ENCODE data around the gene AHSP. TPM values are rescaled to one million over a fixed set of nuclear protein-coding genes. Genes with fewer than 3 reads are reported as not detected.

The AHSP gene
- total and polyA plus RNA-seq, 2 donors, result 2.0 to 43.8 TPM

GRCh38 chr16:31485571-31485970, 42.1 kb upstream of the AHSP start:
- H3K36me3 ChIP-seq (ENCODE audit: control insufficient read depth in 2 of 2, insufficient read depth in 2 of 2, low read length in 1 of 2), result peaks cover 0 to 7% of the 10 kb centered on the region in 2 donors
- H3K9me3 ChIP-seq (ENCODE audit: control insufficient read depth in 2 of 2, insufficient read depth in 1 of 2, low read length in 1 of 2), result no peaks in the 10 kb centered on the region
- no peak overlapping the region for H3K4me3 ChIP-seq (ENCODE audit: low read length in 2 of 2)
- no peak for DNase-seq (ENCODE audit: low read depth in 6 of 9, low spot score in 9 of 9)
- peaks cover 4 to 44% of the 10 kb centered on the region in 2 donors for H3K27me3 ChIP-seq (ENCODE audit: control insufficient read depth in 2 of 2, insufficient read depth in 1 of 2, low read length in 1 of 2)
- H3K4me1 ChIP-seq (ENCODE audit: control insufficient read depth in 2 of 2, insufficient read depth in 2 of 2, low read length in 2 of 2), result peaks cover 10 to 17% of the 10 kb centered on the region in 2 donors
- no peak overlapping the region for H3K27ac ChIP-seq (ENCODE audit: low read depth in 1 of 2, low read length in 1 of 2)
- WGBS, result 98% methylated on average over 17 of the region's 17 CpGs

- WGBS, result 98% methylated on average over 5 of the region's 5 CpGs
- Histone ChIP-seq H3K36me3 (ENCODE audit: control insufficient read depth in 2 of 2, insufficient read depth in 2 of 2, low read length in 1 of 2) (peaks cover 0 to 7% of the 10 kb centered on the region in 2 donors), H3K4me1 (ENCODE audit: control insufficient read depth in 2 of 2, insufficient read depth in 2 of 2, low read length in 2 of 2) (peaks cover 10 to 17% of the 10 kb centered on the region in 2 donors), H3K9me3 (ENCODE audit: control insufficient read depth in 2 of 2, insufficient read depth in 1 of 2, low read length in 1 of 2) (no peaks in the 10 kb centered on the region), H3K4me3 (ENCODE audit: low read length in 2 of 2) (no peak overlapping the region), H3K27ac (ENCODE audit: low read depth in 1 of 2, low read length in 1 of 2) (no peak overlapping the region), H3K27me3 (ENCODE audit: control insufficient read depth in 2 of 2, insufficient read depth in 1 of 2, low read length in 1 of 2) (peaks cover 4 to 44% of the 10 kb centered on the region in 2 donors)
- DNase-seq (ENCODE audit: low read depth in 6 of 9, low spot score in 9 of 9), result no peak
Measured at GRCh38 chr16:31486045-31486444, 41.7 kb upstream of the AHSP start.

- peaks cover 10 to 17% of the 10 kb centered on the region in 2 donors for H3K4me1 ChIP-seq (ENCODE audit: control insufficient read depth in 2 of 2, insufficient read depth in 2 of 2, low read length in 2 of 2)
- H3K36me3 ChIP-seq (ENCODE audit: control insufficient read depth in 2 of 2, insufficient read depth in 2 of 2, low read length in 1 of 2), result peaks cover 3 to 15% of the 10 kb centered on the region in 2 donors
- peak overlapping the region in 1 of 2 donors; percentile 33 for H3K27ac ChIP-seq (ENCODE audit: low read depth in 1 of 2, low read length in 1 of 2)
- peaks cover 4 to 44% of the 10 kb centered on the region in 2 donors for H3K27me3 ChIP-seq (ENCODE audit: control insufficient read depth in 2 of 2, insufficient read depth in 1 of 2, low read length in 1 of 2)
- DNase-seq (ENCODE audit: low read depth in 6 of 9, low spot score in 9 of 9), result peak in 1 of 9 donors; percentile 13
- WGBS, result 5% methylated on average over 48 of the region's 48 CpGs
- H3K4me3 ChIP-seq (ENCODE audit: low read length in 2 of 2), result peak overlapping the region; percentile 43 to 61
- H3K9me3 ChIP-seq (ENCODE audit: control insufficient read depth in 2 of 2, insufficient read depth in 1 of 2, low read length in 1 of 2), result no peaks in the 10 kb centered on the region
Measured at GRCh38 chr16:31487071-31487719, 40.5 kb upstream of the AHSP start.

- H3K36me3 ChIP-seq (ENCODE audit: control insufficient read depth in 2 of 2, insufficient read depth in 2 of 2, low read length in 1 of 2), result peaks cover 3 to 22% of the 10 kb centered on the region in 2 donors
- peaks cover 10 to 17% of the 10 kb centered on the region in 2 donors for H3K4me1 ChIP-seq (ENCODE audit: control insufficient read depth in 2 of 2, insufficient read depth in 2 of 2, low read length in 2 of 2)
- H3K4me3 ChIP-seq (ENCODE audit: low read length in 2 of 2), result peak overlapping the region; percentile 43 to 61
- DNase-seq (ENCODE audit: low read depth in 6 of 9, low spot score in 9 of 9), result peak in 7 of 9 donors; percentile 38 to 87 (median 67)
- H3K9me3 ChIP-seq (ENCODE audit: control insufficient read depth in 2 of 2, insufficient read depth in 1 of 2, low read length in 1 of 2), result no peaks in the 10 kb centered on the region
- peak overlapping the region in 1 of 2 donors; percentile 20 for H3K27ac ChIP-seq (ENCODE audit: low read depth in 1 of 2, low read length in 1 of 2)
- WGBS, result 3% methylated on average over 60 of the region's 60 CpGs
- H3K27me3 ChIP-seq (ENCODE audit: control insufficient read depth in 2 of 2, insufficient read depth in 1 of 2, low read length in 1 of 2), result peaks cover 4 to 44% of the 10 kb centered on the region in 2 donors
Measured at GRCh38 chr16:31487720-31488467, 39.8 kb upstream of the AHSP start.

GRCh38 chr16:31488468-31489297, 39.0 kb upstream of the AHSP start:
- Histone ChIP-seq H3K4me1 (ENCODE audit: control insufficient read depth in 2 of 2, insufficient read depth in 2 of 2, low read length in 2 of 2) (peaks cover 10 to 17% of the 10 kb centered on the region in 2 donors), H3K9me3 (ENCODE audit: control insufficient read depth in 2 of 2, insufficient read depth in 1 of 2, low read length in 1 of 2) (no peaks in the 10 kb centered on the region), H3K36me3 (ENCODE audit: control insufficient read depth in 2 of 2, insufficient read depth in 2 of 2, low read length in 1 of 2) (peaks cover 8 to 29% of the 10 kb centered on the region in 2 donors), H3K27me3 (ENCODE audit: control insufficient read depth in 2 of 2, insufficient read depth in 1 of 2, low read length in 1 of 2) (peaks cover 4 to 41% of the 10 kb centered on the region in 2 donors), H3K27ac (ENCODE audit: low read depth in 1 of 2, low read length in 1 of 2) (peak overlapping the region in 1 of 2 donors; percentile 2), H3K4me3 (ENCODE audit: low read length in 2 of 2) (peak overlapping the region; percentile 43 to 61)
- 71% methylated on average over 77 of the region's 77 CpGs for WGBS
- DNase-seq (ENCODE audit: low read depth in 6 of 9, low spot score in 9 of 9), result no peak

GRCh38 chr16:31489298-31489564, 38.5 kb upstream of the AHSP start:
- DNase-seq (ENCODE audit: low read depth in 6 of 9, low spot score in 9 of 9), result no peak
- 96% methylated on average over 7 of the region's 7 CpGs for WGBS
- Histone ChIP-seq H3K9me3 (ENCODE audit: control insufficient read depth in 2 of 2, insufficient read depth in 1 of 2, low read length in 1 of 2) (no peaks in the 10 kb centered on the region), H3K4me1 (ENCODE audit: control insufficient read depth in 2 of 2, insufficient read depth in 2 of 2, low read length in 2 of 2) (peaks cover 10 to 17% of the 10 kb centered on the region in 2 donors), H3K36me3 (ENCODE audit: control insufficient read depth in 2 of 2, insufficient read depth in 2 of 2, low read length in 1 of 2) (peaks cover 10 to 30% of the 10 kb centered on the region in 2 donors), H3K27me3 (ENCODE audit: control insufficient read depth in 2 of 2, insufficient read depth in 1 of 2, low read length in 1 of 2) (peaks cover 4 to 41% of the 10 kb centered on the region in 2 donors), H3K4me3 (ENCODE audit: low read length in 2 of 2) (no peak overlapping the region), H3K27ac (ENCODE audit: low read depth in 1 of 2, low read length in 1 of 2) (no peak overlapping the region)

- peaks cover 4 to 37% of the 10 kb centered on the region in 2 donors for H3K27me3 ChIP-seq (ENCODE audit: control insufficient read depth in 2 of 2, insufficient read depth in 1 of 2, low read length in 1 of 2)
- DNase-seq (ENCODE audit: low read depth in 6 of 9, low spot score in 9 of 9), result no peak
- H3K36me3 ChIP-seq (ENCODE audit: control insufficient read depth in 2 of 2, insufficient read depth in 2 of 2, low read length in 1 of 2), result peaks cover 10 to 32% of the 10 kb centered on the region in 2 donors
Measured at GRCh38 chr16:31489616-31490584, 37.8 kb upstream of the AHSP start.

GRCh38 chr16:31491778-31492418, 35.8 kb upstream of the AHSP start:
- H3K9me3 ChIP-seq (ENCODE audit: control insufficient read depth in 2 of 2, insufficient read depth in 1 of 2, low read length in 1 of 2), result no peaks in the 10 kb centered on the region
- peaks cover 10 to 43% of the 10 kb centered on the region in 2 donors for H3K36me3 ChIP-seq (ENCODE audit: control insufficient read depth in 2 of 2, insufficient read depth in 2 of 2, low read length in 1 of 2)
- WGBS, result 98% methylated on average over 8 of the region's 8 CpGs
- no peak overlapping the region for H3K27ac ChIP-seq (ENCODE audit: low read depth in 1 of 2, low read length in 1 of 2)
- peaks cover 0 to 21% of the 10 kb centered on the region in 2 donors for H3K27me3 ChIP-seq (ENCODE audit: control insufficient read depth in 2 of 2, insufficient read depth in 1 of 2, low read length in 1 of 2)
- peaks cover 9 to 16% of the 10 kb centered on the region in 2 donors for H3K4me1 ChIP-seq (ENCODE audit: control insufficient read depth in 2 of 2, insufficient read depth in 2 of 2, low read length in 2 of 2)
- DNase-seq (ENCODE audit: low read depth in 6 of 9, low spot score in 9 of 9), result no peak
- no peak overlapping the region for H3K4me3 ChIP-seq (ENCODE audit: low read length in 2 of 2)

More at GRCh38 chr16:31489616-31490584, 37.8 kb upstream of the AHSP start:
- Histone ChIP-seq H3K4me1 (ENCODE audit: control insufficient read depth in 2 of 2, insufficient read depth in 2 of 2, low read length in 2 of 2) (peaks cover 10 to 17% of the 10 kb centered on the region in 2 donors), H3K9me3 (ENCODE audit: control insufficient read depth in 2 of 2, insufficient read depth in 1 of 2, low read length in 1 of 2) (no peaks in the 10 kb centered on the region), H3K27ac (ENCODE audit: low read depth in 1 of 2, low read length in 1 of 2) (no peak overlapping the region), H3K4me3 (ENCODE audit: low read length in 2 of 2) (no peak overlapping the region)
- 94% methylated on average over 22 of the region's 22 CpGs for WGBS

Data from thymus (tissue), 11 donors.